ENCODE data around the gene ALX3.
A peak's percentile ranks its signal among the peaks of the same experiment; 100 is the strongest.
"Not testable (repeated sequence)": the region's sequence is repeated elsewhere in the genome, so short reads cannot be mapped to it uniquely, and the experiment has no call there.

The ALX3 gene

DNA sequence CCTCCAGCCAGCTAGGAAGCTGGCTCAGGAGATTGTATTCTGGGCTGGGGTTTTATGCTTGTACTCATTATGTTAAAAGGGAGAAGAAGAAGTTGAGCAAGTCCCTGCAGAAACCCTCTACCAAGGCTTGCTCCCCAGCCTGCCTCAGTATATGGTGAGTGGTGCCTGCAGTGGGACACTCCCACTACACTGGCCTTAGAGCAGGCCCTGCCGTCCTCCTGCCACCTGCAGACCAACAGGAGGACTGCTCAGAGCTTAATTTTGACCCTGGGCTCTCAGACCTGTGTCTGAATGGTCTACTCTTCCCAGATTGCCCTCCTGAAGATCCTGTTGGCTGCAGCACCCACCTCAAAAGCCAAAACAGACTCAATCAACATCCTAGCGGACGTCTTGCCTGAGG, 23.0 kb downstream of the ALX3 start:
- no peak for DNase-seq (ENCODE audit: low spot score)

DNA sequence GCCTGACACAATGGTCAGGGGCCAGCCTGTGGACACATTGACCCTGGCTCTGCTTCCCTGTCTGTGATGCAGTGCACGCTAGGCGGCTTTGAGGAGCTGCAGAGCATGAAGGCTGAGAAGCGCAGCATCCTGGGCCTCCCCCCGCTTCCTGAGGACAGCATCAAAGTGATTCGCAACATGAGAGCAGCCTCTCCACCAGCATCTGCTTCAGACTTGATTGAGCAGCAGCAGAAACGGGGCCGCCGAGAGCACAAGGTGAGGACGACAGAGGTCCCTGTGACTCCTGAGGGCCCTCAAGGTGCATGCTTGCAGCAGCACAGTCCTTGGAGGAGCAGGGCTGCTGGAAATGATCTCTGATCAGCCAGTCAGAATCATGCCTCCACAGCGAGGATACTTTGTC, 27.5 kb downstream of the ALX3 start:
- DNase-seq (ENCODE audit: low spot score) = no peak

- DNase-seq (ENCODE audit: low spot score) = no peak
These were observed 29.9 kb downstream of the ALX3 start for GRCh38 chr1:110040548-110040947.

DNA sequence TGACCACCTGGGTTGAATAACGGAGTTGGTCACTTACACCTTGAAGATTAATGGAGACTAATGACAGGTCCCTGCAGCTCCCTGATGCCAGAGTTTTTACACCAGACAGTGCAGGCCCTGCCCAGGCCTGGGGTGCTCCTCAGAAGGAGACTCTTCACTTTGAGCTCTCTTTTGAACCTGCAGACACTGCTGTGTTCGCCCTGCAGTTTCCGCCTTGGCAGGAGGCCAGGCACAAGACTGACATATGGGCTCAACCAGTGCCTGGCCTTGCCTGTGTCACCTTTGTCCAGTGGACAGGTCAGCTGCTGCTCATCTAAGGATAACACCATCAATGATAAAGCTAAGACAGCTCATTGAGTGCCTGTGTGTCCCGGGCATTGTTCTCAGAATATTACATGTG, 30.8 kb downstream of the ALX3 start:
- no peak for DNase-seq (ENCODE audit: low spot score)

DNA sequence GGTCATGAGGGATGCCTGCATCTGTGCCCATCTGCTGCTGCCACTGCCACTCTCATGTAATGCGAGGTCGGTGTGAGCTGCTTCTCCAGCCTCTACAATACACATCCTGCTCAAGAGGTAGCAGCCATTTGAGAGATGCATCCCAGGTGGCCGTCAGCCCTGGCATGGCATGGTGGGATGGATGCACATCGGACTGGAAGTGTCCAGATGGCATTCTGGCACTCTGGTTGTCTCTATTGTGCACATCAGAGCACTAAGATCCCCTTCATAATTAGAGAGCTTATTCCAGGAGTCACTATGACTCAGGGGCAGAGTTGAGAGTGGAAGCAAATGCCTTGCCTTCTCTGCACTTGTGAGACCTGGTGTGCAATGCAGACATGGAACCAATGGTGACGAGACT, 32.2 kb downstream of the ALX3 start:
- DNase-seq (ENCODE audit: low spot score) = no peak

DNA sequence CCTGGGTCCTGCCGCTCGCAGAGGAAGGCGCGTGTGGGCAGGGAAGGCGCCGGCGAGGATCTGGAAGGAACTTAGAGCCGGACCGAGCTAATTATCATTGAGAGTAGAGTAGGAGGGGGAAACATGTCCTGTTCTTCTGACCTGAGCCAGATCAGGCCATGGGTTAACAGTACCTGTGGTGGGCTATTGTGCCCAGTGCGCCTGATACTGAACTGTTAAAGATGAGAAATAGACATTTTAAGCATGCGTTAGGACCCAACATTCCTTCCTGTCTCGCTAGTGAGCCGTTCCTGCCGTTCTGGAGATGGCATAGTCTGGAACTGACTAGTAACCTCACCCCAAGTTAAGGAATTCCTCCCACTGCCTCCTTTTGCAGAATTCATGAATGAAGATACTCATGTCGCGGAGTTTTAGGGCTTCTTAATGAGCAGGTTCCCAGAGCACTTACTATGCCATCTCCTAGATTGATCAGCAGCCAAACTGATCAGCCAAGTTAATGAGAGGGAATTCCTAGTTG, 35.2 kb downstream of the ALX3 start:
- no peak for DNase-seq (ENCODE audit: low spot score)

- DNase-seq (ENCODE audit: low spot score) = peak; percentile 89
These were observed 35.8 kb downstream of the ALX3 start, which contains the start of gene STRIP1 for GRCh38 chr1:110034451-110035235. STRIP1 (plus strand) TSS chr1:110034624; CDS start chr1:110034638, 14 bp downstream.

DNA sequence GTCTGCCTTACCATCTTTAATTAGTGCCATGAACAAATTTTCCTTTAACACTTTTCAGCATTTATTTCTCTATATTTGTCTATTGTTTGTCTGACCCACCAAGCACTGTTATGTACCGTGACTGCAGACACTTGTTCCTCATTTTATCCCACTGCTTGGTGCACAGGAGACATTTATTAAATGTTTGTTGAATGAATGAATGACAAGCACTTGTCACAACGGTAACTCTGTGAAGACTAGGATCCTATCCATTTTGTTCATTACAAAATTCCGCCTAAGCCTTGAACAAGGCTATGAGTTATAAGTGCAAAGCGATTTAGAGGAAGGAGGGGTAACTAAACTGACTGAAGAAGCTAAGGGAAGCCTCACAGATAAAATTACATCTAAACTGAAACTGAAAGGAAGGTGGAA, 36.4 kb downstream of the ALX3 start:
- no peak for DNase-seq (ENCODE audit: low spot score)

GRCh38 chr1:110033421-110033820, 37.1 kb downstream of the ALX3 start:
- DNase-seq (ENCODE audit: low spot score) = no peak

GRCh38 chr1:110032327-110032726, 38.1 kb downstream of the ALX3 start:
- no peak for DNase-seq (ENCODE audit: low spot score)

DNA sequence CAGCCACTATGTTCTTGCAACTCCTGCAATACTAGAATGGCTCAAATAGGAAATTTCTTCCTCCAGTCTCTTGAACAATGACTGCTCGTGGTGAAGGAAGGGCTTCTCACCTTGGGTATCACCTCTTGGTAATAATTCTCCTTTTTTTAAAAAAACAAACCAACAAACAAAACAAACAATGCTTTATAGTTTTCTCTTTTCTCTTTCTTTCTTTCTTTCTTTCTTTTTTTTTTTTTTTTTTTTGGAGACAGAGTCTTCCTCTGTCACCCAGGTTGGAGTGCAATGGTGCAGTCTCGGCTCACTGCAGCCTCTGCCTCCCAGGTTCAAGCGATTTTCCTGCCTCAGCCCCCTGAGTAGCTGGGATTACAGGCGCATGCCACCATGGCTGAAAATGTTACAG, 39.8 kb downstream of the ALX3 start:
- not testable (repeated sequence) for DNase-seq (ENCODE audit: low spot score)

- DNase-seq (ENCODE audit: low spot score) = no peak
These were observed 45.9 kb downstream of the ALX3 start for GRCh38 chr1:110024613-110025012.

DNA sequence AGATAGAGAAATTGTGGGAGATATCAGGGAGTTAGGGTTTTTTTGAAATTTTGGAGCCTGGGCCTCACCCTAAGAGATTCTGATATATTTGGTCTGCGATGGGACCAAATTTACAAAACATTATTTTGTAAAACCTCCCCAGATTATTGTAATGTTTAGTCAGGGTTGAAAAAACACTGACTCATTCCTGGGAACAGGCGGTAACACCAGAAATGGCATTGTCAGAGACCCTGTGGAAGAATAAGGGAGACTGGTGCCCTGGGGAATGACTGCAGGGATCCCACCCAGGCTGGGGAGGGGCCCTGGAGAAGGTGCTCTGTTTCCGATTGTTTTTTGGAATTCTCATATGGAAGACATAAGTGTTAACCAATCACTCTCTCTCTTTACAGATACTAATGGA, 49.2 kb downstream of the ALX3 start:
- no peak for DNase-seq (ENCODE audit: low spot score)

GRCh38 chr1:110019770-110020169, 50.7 kb downstream of the ALX3 start:
- no peak for DNase-seq (ENCODE audit: low spot score)

DNA sequence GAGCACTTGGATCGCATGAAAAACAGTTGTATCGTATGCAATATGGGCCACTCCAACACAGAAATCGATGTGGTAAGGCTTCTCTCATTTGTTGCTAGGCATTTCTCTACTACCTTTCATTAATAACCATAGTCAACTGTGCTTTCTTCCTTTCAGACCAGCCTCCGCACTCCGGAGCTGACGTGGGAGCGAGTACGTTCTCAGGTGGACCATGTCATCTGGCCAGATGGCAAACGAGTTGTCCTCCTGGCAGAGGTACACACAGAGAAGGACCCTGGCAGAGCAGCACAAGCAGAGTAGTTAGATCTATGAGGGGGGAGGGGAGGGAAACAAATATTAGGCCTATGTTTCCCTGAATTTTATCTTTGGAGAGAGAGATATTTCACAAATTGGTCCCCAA, 52.1 kb downstream of the ALX3 start:
- no peak for DNase-seq (ENCODE audit: low spot score)

DNA sequence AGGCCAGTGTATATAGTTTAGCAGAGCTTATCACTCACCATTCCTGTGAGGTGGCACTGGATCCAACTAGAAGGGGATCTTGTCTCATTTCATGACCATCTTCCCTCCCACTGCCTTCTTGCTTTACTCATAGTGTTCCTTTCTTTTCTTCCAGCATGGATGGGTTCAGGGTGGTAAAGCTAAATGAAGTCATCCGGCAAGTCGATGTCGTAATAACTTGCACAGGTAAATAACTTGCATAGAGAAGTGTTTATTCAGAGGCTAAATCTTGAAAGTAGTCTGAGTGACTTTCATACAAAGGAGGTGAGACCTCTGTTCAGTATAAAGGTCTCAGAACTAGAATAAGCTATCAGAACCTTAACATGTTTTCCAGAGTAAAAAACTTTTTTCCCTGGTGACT, 52.7 kb downstream of the ALX3 start:
- no peak for DNase-seq (ENCODE audit: low spot score)

- DNase-seq (ENCODE audit: low spot score) = peak; percentile 63
These were observed 58.2 kb downstream of the ALX3 start for GRCh38 chr1:110012100-110012780.

DNA sequence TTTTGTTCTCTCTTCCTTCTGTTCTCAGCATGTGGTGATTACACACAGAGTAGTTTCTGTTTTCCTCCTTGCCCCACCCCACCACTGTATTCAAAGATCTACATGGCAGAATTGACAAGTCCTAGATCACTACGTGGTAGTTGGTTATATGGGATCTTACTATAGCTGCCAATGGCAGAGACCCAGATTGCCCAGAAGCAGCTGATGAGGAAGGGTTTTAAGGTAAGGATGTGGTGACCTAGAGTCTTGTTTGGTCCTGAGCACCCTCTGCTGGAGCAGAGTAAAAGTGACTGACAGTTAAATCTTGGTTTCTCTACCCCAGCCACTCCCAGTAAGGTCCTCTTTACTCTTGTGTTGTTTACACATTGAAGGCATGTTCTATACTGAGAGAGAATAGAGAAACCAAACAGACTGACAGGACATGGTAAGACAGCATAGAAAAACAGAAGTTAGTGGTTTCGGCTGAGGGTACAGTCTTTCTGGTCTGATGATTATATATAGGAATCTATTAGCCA, 58.9 kb downstream of the ALX3 start:
- peak; percentile 87 for DNase-seq (ENCODE audit: low spot score)
